Left ventricle myocardium inferior (tissue), 1 donor: Measurements from ENCODE around the gene PIAS4. TPM values are rescaled to one million over a fixed set of nuclear protein-coding genes. Genes with fewer than 3 reads are reported as not detected.

Source experiments
- DNase-seq: peaks from one replicate; pipeline ENCODE4 v3.0.0-alpha.2; 2020
- H3K27ac ChIP-seq: fragments of 200-600 bp; replicated peaks from 2 replicates; pipeline ENCODE4 v1.8.0; 2021
- H3K27me3 ChIP-seq: fragments of 200-600 bp; 2 replicates; pipeline ENCODE4 v1.8.0; 2021; ENCODE audit warnings: low read depth
- H3K36me3 ChIP-seq: fragments of 200-600 bp; 2 replicates; pipeline ENCODE4 v1.8.0; 2021
- H3K4me1 ChIP-seq: fragments of 200-600 bp; 2 replicates; pipeline ENCODE4 v1.8.0; 2021
- H3K4me3 ChIP-seq: fragments of 200-600 bp; 2 replicates; pipeline ENCODE4 v1.8.0; 2021; ENCODE audit warnings: mild to moderate bottlenecking, moderate library complexity
- H3K9me3 ChIP-seq: fragments of 200-600 bp; replicated peaks from 2 replicates; pipeline ENCODE4 v1.8.0; 2021
- intact Hi-C: fragments of 100-400 bp; cut with micrococcal nuclease; formaldehyde crosslinking; loops from one replicate; pipeline ENCODE4 v1.11.0; 2022
- total RNA-seq: library from RNA; stranded (reverse); fragmentation: NEBNext Ultra II Directional; extraction: Animal tissue kit (Norgen Biotek cat#: 25700); gene quantifications from one replicate; pipeline ENCODE4 v1.2.1, GENCODE V29; 2021
- TF ChIP-seq, protein P1 (sequence below): fragments of 200-600 bp; IDR thresholded peaks from 2 replicates; pipeline ENCODE4 v1.8.0; 2021; ENCODE audit warnings: antibody characterized with exemption, mild to moderate bottlenecking, borderline replicate concordance
- donor health status: DM: no; HTN: yes; CAD: no; lungs with severe emphysema.

The PIAS4 gene
- total RNA-seq, 1 donor from 2014 or later = 15.4 TPM

GRCh38 chr19:4042064-4042730 is 34.7 kb downstream of the PIAS4 start:
- DNase-seq = no peak
- Histone ChIP-seq H3K4me1 (peaks cover 35% of the 10 kb centered on the region), H3K4me3 (no peak overlapping the region), H3K27ac (peak overlapping the region; percentile 58), H3K36me3 (peaks cover 51% of the 10 kb centered on the region), H3K27me3 (no peaks in the 10 kb centered on the region), H3K9me3 (no peaks in the 10 kb centered on the region)
- intact Hi-C loops = no loop called here
- TF ChIP-seq, protein P1, sequence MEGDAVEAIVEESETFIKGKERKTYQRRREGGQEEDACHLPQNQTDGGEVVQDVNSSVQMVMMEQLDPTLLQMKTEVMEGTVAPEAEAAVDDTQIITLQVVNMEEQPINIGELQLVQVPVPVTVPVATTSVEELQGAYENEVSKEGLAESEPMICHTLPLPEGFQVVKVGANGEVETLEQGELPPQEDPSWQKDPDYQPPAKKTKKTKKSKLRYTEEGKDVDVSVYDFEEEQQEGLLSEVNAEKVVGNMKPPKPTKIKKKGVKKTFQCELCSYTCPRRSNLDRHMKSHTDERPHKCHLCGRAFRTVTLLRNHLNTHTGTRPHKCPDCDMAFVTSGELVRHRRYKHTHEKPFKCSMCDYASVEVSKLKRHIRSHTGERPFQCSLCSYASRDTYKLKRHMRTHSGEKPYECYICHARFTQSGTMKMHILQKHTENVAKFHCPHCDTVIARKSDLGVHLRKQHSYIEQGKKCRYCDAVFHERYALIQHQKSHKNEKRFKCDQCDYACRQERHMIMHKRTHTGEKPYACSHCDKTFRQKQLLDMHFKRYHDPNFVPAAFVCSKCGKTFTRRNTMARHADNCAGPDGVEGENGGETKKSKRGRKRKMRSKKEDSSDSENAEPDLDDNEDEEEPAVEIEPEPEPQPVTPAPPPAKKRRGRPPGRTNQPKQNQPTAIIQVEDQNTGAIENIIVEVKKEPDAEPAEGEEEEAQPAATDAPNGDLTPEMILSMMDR = no peak

- Histone ChIP-seq H3K36me3 (peaks cover 50% of the 10 kb centered on the region), H3K27me3 (no peaks in the 10 kb centered on the region), H3K4me1 (peaks cover 35% of the 10 kb centered on the region), H3K9me3 (no peaks in the 10 kb centered on the region), H3K4me3 (no peak overlapping the region), H3K27ac (peak overlapping the region; percentile 58)
- intact Hi-C loops = no loop called here
- DNase-seq = no peak
- TF ChIP-seq, protein P1 = no peak
Measured at GRCh38 chr19:4042731-4043082, 35.2 kb downstream of the PIAS4 start.

DNA sequence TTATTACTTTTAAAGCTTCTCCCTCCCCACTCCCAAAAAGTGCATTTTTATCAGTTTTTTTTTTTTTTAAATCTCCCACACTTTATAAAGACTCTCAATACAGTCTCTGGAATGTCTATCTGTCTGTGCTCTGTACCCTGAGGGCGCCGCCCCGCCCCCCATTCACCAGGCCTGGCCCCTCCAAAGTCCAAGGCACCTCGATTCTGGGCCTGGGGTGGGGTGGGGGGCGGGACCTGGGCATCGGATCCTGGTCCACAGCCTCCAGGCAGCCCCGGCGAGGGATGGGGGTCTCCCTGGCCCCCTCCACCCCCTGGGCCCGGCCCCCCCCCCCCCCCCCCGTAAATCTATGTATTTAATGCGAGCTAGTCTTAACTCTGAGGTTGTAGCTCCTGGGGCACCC is 35.9 kb downstream of the PIAS4 start:
- intact Hi-C loops = no loop called here
- no peak overlapping the region for H3K27ac ChIP-seq
- peaks cover 39% of the 10 kb centered on the region for H3K4me1 ChIP-seq
- TF ChIP-seq, protein P1 = no peak
- DNase-seq = no peak
- H3K27me3 ChIP-seq = no peaks in the 10 kb centered on the region
- no peak overlapping the region for H3K4me3 ChIP-seq
- no peaks in the 10 kb centered on the region for H3K9me3 ChIP-seq
- peaks cover 50% of the 10 kb centered on the region for H3K36me3 ChIP-seq

DNA sequence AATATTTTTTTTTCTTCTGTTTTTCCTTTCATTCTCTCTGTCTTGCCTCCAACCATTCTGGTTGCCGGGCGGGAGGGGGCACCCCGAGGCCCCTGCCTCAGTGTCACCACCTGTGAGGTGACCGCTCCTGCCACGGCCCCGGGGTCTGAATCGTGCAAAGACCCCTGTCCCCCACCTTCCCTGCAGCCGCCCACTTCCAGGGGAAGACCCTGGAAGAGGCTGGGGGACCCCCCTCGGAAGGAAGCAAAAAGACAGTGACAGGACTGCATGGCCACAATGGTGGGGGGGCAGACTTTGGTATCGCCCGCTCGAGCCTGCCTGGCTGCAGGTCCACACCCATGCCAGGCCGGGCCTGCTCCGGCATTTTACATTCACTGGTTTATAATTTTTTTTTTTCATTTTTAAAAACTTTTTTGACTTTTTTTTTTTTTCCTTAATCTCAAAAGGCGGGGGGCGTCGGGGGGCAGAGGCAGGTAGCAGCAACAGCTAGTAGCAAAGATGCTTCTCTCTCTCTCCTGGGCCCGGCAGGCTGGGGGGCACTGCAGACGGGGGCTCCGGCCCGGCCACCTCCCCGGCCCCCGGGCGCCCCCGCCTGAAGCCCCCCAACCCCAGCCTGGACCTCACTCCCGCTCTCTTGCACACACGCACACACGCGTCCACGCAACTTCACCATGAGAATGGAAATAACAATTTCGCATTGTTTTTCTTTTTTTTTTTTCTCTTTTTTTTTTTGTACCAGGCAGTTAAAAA is 36.6 kb downstream of the PIAS4 start:
- Histone ChIP-seq H3K4me1 (peaks cover 42% of the 10 kb centered on the region), H3K36me3 (peaks cover 47% of the 10 kb centered on the region), H3K27ac (no peak overlapping the region), H3K9me3 (no peaks in the 10 kb centered on the region), H3K27me3 (no peaks in the 10 kb centered on the region), H3K4me3 (no peak overlapping the region)
- TF ChIP-seq, protein P1 = no peak
- DNase-seq = no peak
- intact Hi-C loops = no loop called here

DNA sequence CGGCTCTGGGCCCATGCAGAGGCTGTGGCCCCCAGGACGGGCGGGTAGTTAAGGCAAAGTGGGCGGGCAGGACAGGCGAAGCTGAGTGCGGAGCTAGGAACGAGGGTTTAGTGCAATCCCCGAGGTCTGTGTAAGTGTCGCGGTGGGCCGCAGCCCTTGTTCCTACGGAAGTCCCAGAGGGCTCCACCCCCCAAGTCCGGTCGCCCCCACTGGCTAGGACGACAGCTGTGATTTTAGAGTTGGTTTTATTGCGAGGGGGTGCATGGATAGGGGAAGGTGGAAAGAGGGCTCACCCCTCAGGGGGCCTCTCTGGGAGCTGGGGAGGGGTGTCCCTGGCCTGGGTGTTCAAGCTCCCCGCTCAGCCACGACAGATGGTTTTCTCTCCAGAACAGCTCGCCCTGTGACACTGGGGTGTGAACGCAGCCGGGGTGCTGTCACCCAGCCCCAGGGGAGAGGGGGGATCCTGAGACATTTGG is 37.5 kb downstream of the PIAS4 start:
- Histone ChIP-seq H3K4me1 (peaks cover 50% of the 10 kb centered on the region), H3K27ac (no peak overlapping the region), H3K27me3 (no peaks in the 10 kb centered on the region), H3K9me3 (no peaks in the 10 kb centered on the region), H3K36me3 (peaks cover 47% of the 10 kb centered on the region), H3K4me3 (no peak overlapping the region)
- intact Hi-C loops = no loop called here
- TF ChIP-seq, protein P1 = no peak
- DNase-seq = no peak
